T47D (cell line): ENCODE results near the gene PODN.

Experiments used
- DNase-seq, 2 experiments: peaks; one replicate each; pipeline versions ENCODE4 v3.0.0 to v3.0.0-alpha.2; 2011 to 2012; ENCODE audit warnings: low read depth in 1 of 2, low spot score in 1 of 2
- JUND ChIP-seq: IDR thresholded peaks from 2 replicates; pipeline ENCODE4 v1.6.1; 2012; ENCODE audit warnings: low read depth
- in situ Hi-C: cut with HindIII; loops from 2 replicates; pipeline ENCODE4 v1.10.0; 2016; ENCODE audit warnings: low sequenced_read_pairs, low pct_unique_long_range_greater_than_20kb

Gene PODN

GRCh38 chr1:53071915-53072314, 9.9 kb downstream of the PODN start:
- in situ Hi-C loops, result no loop called here
- no peak for TF ChIP-seq JUND
- no peak for DNase-seq

GRCh38 chr1:53073287-53073686, 11.3 kb downstream of the PODN start:
- TF ChIP-seq JUND, result no peak
- in situ Hi-C loops, result no loop called here
- DNase-seq, result no peak

- in situ Hi-C loops, result no loop called here
- no peak for TF ChIP-seq JUND
- DNase-seq, result no peak
Measured at GRCh38 chr1:53073868-53074311, 11.9 kb downstream of the PODN start.

GRCh38 chr1:53074313-53075154, 12.5 kb downstream of the PODN start:
- TF ChIP-seq JUND, result no peak
- no peak for DNase-seq
- in situ Hi-C loops, result no loop called here

- no peak for DNase-seq
- in situ Hi-C loops, result no loop called here
- no peak for TF ChIP-seq JUND
Measured at GRCh38 chr1:53075206-53075605, 13.2 kb downstream of the PODN start.

GRCh38 chr1:53075761-53076163, 13.7 kb downstream of the PODN start:
- TF ChIP-seq JUND, result no peak
- in situ Hi-C loops, result no loop called here
- no peak for DNase-seq

GRCh38 chr1:53076165-53076564, 14.2 kb downstream of the PODN start:
- no peak for DNase-seq
- in situ Hi-C loops, result no loop called here
- TF ChIP-seq JUND, result no peak

- in situ Hi-C loops, result no loop called here
- TF ChIP-seq JUND, result no peak
- DNase-seq, result no peak
Measured at GRCh38 chr1:53076721-53077598, 14.9 kb downstream of the PODN start.

GRCh38 chr1:53077599-53077965, 15.6 kb downstream of the PODN start:
- in situ Hi-C loops, result no loop called here
- no peak for DNase-seq
- TF ChIP-seq JUND, result no peak

- no peak for TF ChIP-seq JUND
- in situ Hi-C loops, result no loop called here
- DNase-seq, result no peak
Measured at GRCh38 chr1:53078333-53079101, 16.5 kb downstream of the PODN start.

- no peak for TF ChIP-seq JUND
- no peak for DNase-seq
- in situ Hi-C loops, result no loop called here
Measured at GRCh38 chr1:53079251-53079650, 17.2 kb downstream of the PODN start.

GRCh38 chr1:53080041-53080440, 18.0 kb downstream of the PODN start:
- in situ Hi-C loops, result no loop called here
- no peak for TF ChIP-seq JUND
- no peak for DNase-seq

GRCh38 chr1:53080769-53081168, 18.8 kb downstream of the PODN start:
- no peak for DNase-seq
- in situ Hi-C loops, result no loop called here
- TF ChIP-seq JUND, result no peak
